ENCODE data around the gene CCDC174. TPM values are rescaled to one million over a fixed set of nuclear protein-coding genes. Genes with fewer than 3 reads are reported as not detected.

Gene CCDC174
- total and polyA plus RNA-seq, 2 of the 4 experiments (the other 2 are of a cell fraction) = 5.9 to 9.6 TPM

DNA sequence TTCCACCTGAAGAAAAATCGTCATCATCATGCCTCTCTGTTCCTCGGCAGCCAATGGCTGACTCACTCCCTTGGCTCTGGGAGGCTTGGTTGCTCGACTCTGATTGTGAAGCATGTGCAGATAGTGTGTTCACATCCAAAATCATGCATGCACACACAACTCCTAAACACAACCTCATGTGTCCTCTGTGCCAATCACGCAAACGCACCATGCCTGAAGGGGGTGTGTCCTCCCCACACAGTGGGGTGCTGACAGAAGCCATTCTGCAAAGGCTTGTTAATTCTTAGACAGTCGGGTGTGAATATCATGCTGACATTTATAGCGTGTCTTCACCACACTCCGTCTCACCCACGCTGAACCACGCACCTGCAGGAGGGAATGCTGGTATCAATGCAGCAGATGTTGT lies 11.4 kb upstream of the CCDC174 start:
- no peak for ATAC-seq (ENCODE audit: low read depth)
- Histone ChIP-seq H3K4me1 (ENCODE audit: control insufficient read depth, insufficient read depth, low read length) (no peaks in the 10 kb centered on the region), H3K27ac (ENCODE audit: insufficient read depth, low read length) (no peak overlapping the region), H3K27me3 (ENCODE audit: control insufficient read depth, insufficient read depth, low read length) (peaks cover 15% of the 10 kb centered on the region), H3K79me1 (ENCODE audit: low read depth in 1 of 2, low read length in 2 of 2) (no peaks in the 10 kb centered on the region), H3K23ac (ENCODE audit: low read depth, low read length) (no peak overlapping the region), H3K4me2 (ENCODE audit: low read depth, low read length) (no peak overlapping the region), H4K8ac (ENCODE audit: low read depth in 2 of 2, low read length in 2 of 2) (no peak overlapping the region), H2BK5ac (ENCODE audit: low read depth, low read length, poor library complexity, severe bottlenecking) (no peak overlapping the region), H3K9me3 (ENCODE audit: control insufficient read depth, insufficient read depth, low read length) (no peaks in the 10 kb centered on the region), H2BK120ac (ENCODE audit: low read depth, low read length) (no peak overlapping the region), H3K4ac (ENCODE audit: low read depth, low read length) (no peak overlapping the region), H3K56ac (ENCODE audit: extremely low read depth, insufficient read depth, low read length) (no peak overlapping the region), H3K36me3 (ENCODE audit: control insufficient read depth, insufficient read depth, low read length) (no peaks in the 10 kb centered on the region), H2AK5ac (ENCODE audit: low read depth, low read length) (no peak overlapping the region), H3K9me1 (ENCODE audit: insufficient read depth, low read length) (no peaks in the 10 kb centered on the region; the same call in 1 of the 2 replicates), H2BK20ac (ENCODE audit: low read depth, low read length) (no peak overlapping the region), H3K9ac (ENCODE audit: low read depth, low read length) (no peak overlapping the region), H4K20me1 (ENCODE audit: insufficient read depth, low read length) (no peaks in the 10 kb centered on the region), H4K91ac (ENCODE audit: insufficient read depth, low read depth, low read length) (no peak overlapping the region), H2AFZ (replicated peaks; ENCODE audit: low read length, poor library complexity) (peak overlapping the region; percentile 2), H2AK9ac (replicated peaks; ENCODE audit: low read depth, low read length, poor library complexity) (no peak overlapping the region), H3K14ac (replicated peaks; ENCODE audit: low read depth, low read length) (no peak overlapping the region), H3K18ac (ENCODE audit: low read depth, low read length) (no peak overlapping the region), H2BK15ac (ENCODE audit: low read depth, low read length) (no peak overlapping the region), H4K5ac (ENCODE audit: low read depth, low read length) (no peak overlapping the region), H3K4me3 (ENCODE audit: insufficient read depth, low read depth, low read length) (no peak overlapping the region)
- WGBS, 2 experiments (ENCODE audit: extremely low coverage in 2 of 2, insufficient read length in 1 of 2) = no CpG with 5 or more reads among the region's 10 CpGs
- ChIA-PET POLR2A (ENCODE audit: unreplicated experiment) (no interaction called here), CTCF (no interaction called here)
- DNase-seq = peak; percentile 15
- intact Hi-C loops (cut with micrococcal nuclease) = no loop called here
- in situ Hi-C loops (cut with MboI; ENCODE audit: low sequenced_read_pairs) = no loop called here
- BruUV-seq (replicated peaks) = no TSS peak
- TF ChIP-seq POLR2A (IDR thresholded peaks at IDR 0.05; ENCODE audit: low read depth, low read length) (no peak), RAD21 (IDR thresholded peaks at IDR 0.05; ENCODE audit: low read length) (no peak), SMC3 (IDR thresholded peaks at IDR 0.05; ENCODE audit: low read depth, low read length) (no peak), CEBPB (IDR thresholded peaks at IDR 0.05; ENCODE audit: low read depth, low read length) (no peak), BHLHE40 (IDR thresholded peaks at IDR 0.05; ENCODE audit: low read depth, low read length) (no peak), MAFK (IDR thresholded peaks at IDR 0.05; ENCODE audit: low read depth, low read length) (no peak), MAZ (IDR thresholded peaks at IDR 0.05; ENCODE audit: borderline replicate concordance, low read depth, low read length) (no peak), RCOR1 (IDR thresholded peaks at IDR 0.05; ENCODE audit: insufficient replicate concordance, low read length) (no peak), NFE2L2 (IDR thresholded peaks at IDR 0.05; ENCODE audit: low read depth, low read length) (no peak), MXI1 (IDR thresholded peaks at IDR 0.05; ENCODE audit: borderline replicate concordance, low read depth, low read length) (no peak), FOS (IDR thresholded peaks at IDR 0.05; ENCODE audit: low read depth, low read length) (no peak), CHD1 (IDR thresholded peaks at IDR 0.05; ENCODE audit: low read depth, low read length) (no peak), RFX5 (IDR thresholded peaks at IDR 0.05; ENCODE audit: low read depth, low read length) (no peak)
- TF ChIP-seq, protein P1, sequence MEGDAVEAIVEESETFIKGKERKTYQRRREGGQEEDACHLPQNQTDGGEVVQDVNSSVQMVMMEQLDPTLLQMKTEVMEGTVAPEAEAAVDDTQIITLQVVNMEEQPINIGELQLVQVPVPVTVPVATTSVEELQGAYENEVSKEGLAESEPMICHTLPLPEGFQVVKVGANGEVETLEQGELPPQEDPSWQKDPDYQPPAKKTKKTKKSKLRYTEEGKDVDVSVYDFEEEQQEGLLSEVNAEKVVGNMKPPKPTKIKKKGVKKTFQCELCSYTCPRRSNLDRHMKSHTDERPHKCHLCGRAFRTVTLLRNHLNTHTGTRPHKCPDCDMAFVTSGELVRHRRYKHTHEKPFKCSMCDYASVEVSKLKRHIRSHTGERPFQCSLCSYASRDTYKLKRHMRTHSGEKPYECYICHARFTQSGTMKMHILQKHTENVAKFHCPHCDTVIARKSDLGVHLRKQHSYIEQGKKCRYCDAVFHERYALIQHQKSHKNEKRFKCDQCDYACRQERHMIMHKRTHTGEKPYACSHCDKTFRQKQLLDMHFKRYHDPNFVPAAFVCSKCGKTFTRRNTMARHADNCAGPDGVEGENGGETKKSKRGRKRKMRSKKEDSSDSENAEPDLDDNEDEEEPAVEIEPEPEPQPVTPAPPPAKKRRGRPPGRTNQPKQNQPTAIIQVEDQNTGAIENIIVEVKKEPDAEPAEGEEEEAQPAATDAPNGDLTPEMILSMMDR (conservative IDR thresholded peaks at IDR 0.05; ENCODE audit: low read depth, low read length) = no peak
- TF ChIP-seq, protein P2, sequence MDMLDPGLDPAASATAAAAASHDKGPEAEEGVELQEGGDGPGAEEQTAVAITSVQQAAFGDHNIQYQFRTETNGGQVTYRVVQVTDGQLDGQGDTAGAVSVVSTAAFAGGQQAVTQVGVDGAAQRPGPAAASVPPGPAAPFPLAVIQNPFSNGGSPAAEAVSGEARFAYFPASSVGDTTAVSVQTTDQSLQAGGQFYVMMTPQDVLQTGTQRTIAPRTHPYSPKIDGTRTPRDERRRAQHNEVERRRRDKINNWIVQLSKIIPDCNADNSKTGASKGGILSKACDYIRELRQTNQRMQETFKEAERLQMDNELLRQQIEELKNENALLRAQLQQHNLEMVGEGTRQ (IDR thresholded peaks at IDR 0.05; ENCODE audit: low read depth, low read length) = no peak
- TF ChIP-seq, protein P3, sequence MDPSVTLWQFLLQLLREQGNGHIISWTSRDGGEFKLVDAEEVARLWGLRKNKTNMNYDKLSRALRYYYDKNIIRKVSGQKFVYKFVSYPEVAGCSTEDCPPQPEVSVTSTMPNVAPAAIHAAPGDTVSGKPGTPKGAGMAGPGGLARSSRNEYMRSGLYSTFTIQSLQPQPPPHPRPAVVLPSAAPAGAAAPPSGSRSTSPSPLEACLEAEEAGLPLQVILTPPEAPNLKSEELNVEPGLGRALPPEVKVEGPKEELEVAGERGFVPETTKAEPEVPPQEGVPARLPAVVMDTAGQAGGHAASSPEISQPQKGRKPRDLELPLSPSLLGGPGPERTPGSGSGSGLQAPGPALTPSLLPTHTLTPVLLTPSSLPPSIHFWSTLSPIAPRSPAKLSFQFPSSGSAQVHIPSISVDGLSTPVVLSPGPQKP (IDR thresholded peaks at IDR 0.05; ENCODE audit: borderline replicate concordance, low read depth, low read length) = no peak
- dilution Hi-C loops (cut with HindIII; ENCODE audit: low sequenced_read_pairs, unreplicated experiment) = no loop called here

Measured in IMR-90 (cell line).